Astrocyte of the cerebellum (primary cell): ENCODE results near the gene STARD7.

Experiments
- DNase-seq: peaks from one replicate; pipeline ENCODE4 v3.0.0-alpha.2; 2011; ENCODE audit warnings: low read depth
- H3K4me3 ChIP-seq: 2 replicates; pipeline ENCODE4 v1.5.1; 2011; ENCODE audit warnings: mild to moderate bottlenecking, low read depth, low read length, moderate library complexity
- in situ Hi-C: cut with HindIII; loops from 2 replicates; pipeline ENCODE4 v1.10.0; 2017; ENCODE audit warnings: low sequenced_read_pairs
- TF ChIP-seq, protein P1 (sequence below): IDR thresholded peaks from 2 replicates; pipeline ENCODE4 v1.5.1; 2012; ENCODE audit warnings: low read length, low read depth, moderate library complexity, mild to moderate bottlenecking; ENCODE audit errors: missing control alignments

Gene STARD7

DNA sequence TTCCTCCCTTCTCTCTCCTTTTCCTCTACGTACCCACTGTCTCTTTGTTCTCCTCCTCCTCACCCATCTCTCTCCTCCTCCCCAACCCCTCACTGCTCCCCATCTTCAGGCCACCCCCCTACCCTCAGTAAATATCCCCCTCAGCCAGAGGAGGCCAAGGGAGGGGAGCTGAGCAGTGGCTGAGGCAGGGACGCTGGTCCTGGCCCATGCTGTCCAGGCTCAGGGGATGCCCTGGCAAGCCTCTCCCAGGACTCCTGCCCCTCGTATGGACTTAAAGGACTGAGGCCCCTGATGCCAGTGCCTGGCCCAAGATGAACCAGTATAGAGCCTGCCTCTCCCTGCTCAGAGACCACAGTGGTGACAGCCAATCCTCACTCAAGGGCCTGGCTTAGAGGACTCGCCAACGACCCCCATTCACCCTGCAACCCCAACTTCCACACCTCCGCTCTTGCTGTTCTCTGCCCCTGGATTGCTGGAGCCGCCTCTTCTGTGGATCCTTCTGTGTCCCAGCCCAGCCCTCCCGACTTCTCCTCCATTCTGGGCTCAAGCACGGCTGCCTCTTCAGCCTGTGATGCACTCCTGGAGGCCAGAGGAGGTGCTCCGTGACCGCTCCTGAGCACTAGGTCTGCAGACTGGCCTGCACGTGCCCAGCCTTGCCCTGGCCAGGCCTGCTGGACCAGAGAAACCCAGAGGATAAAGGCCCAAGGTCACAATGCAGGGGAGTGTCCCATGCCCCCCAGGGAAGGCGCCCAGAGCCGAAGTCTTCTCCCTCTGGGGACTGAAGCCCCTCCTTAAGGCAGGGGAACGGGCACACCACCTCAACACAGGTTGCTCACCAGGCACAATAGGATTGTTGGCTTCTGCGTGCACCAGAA, 53.9 kb downstream of the STARD7 start:
- TF ChIP-seq, protein P1, sequence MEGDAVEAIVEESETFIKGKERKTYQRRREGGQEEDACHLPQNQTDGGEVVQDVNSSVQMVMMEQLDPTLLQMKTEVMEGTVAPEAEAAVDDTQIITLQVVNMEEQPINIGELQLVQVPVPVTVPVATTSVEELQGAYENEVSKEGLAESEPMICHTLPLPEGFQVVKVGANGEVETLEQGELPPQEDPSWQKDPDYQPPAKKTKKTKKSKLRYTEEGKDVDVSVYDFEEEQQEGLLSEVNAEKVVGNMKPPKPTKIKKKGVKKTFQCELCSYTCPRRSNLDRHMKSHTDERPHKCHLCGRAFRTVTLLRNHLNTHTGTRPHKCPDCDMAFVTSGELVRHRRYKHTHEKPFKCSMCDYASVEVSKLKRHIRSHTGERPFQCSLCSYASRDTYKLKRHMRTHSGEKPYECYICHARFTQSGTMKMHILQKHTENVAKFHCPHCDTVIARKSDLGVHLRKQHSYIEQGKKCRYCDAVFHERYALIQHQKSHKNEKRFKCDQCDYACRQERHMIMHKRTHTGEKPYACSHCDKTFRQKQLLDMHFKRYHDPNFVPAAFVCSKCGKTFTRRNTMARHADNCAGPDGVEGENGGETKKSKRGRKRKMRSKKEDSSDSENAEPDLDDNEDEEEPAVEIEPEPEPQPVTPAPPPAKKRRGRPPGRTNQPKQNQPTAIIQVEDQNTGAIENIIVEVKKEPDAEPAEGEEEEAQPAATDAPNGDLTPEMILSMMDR, result no peak
- DNase-seq, result no peak
- H3K4me3 ChIP-seq, result no peak overlapping the region
- in situ Hi-C loops, result loop anchor here (5.0 kb wide), 1 partner anchor 48 kb away; no protein-coding TSS in a partner anchor

DNA sequence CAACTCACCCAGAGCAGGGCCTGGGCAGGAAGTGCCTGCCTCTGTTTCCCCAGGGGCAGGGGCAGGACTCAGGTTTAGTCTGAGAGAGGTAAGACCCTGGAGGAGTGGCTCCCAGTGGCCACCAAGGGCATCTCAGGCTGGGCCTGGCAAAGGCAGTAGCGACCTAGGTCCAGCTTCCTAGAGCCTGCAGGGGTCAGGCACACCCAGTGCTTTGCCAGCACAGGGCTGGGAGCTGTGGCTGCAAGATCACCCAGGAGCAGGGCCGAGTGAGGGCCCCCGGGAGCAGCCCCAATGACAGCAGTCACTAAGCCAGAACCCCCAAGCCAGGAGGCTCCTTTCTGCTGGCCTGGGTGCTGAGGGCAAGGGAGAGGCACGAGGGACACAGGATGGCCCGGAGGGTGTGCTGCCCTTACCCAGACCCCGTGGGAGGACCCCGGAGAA, 54.6 kb downstream of the STARD7 start:
- H3K4me3 ChIP-seq, result no peak overlapping the region
- TF ChIP-seq, protein P1, result no peak
- no peak for DNase-seq
- in situ Hi-C loops, result no loop called here

DNA sequence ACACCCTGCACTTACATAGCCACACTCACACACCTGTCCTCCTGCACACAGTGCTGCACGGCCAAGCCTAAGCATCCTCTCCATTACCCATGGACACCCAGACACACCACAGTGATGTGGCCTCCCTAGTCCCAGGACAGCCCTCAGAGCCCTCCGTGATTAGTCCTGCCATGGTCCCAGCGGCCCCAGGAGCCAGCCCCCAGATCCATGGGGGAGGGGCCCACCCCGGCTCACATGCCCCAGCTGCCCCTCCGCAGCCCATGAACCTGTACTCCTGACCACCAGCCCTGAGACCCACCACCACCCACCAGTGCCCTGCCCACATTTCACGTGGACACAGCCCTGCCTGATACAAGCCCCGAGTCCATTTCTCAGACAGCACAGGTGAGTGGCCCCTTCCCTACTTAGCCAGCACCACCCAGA, 55.3 kb downstream of the STARD7 start:
- H3K4me3 ChIP-seq, result no peak overlapping the region
- in situ Hi-C loops, result no loop called here
- TF ChIP-seq, protein P1, result no peak
- DNase-seq, result no peak

DNA sequence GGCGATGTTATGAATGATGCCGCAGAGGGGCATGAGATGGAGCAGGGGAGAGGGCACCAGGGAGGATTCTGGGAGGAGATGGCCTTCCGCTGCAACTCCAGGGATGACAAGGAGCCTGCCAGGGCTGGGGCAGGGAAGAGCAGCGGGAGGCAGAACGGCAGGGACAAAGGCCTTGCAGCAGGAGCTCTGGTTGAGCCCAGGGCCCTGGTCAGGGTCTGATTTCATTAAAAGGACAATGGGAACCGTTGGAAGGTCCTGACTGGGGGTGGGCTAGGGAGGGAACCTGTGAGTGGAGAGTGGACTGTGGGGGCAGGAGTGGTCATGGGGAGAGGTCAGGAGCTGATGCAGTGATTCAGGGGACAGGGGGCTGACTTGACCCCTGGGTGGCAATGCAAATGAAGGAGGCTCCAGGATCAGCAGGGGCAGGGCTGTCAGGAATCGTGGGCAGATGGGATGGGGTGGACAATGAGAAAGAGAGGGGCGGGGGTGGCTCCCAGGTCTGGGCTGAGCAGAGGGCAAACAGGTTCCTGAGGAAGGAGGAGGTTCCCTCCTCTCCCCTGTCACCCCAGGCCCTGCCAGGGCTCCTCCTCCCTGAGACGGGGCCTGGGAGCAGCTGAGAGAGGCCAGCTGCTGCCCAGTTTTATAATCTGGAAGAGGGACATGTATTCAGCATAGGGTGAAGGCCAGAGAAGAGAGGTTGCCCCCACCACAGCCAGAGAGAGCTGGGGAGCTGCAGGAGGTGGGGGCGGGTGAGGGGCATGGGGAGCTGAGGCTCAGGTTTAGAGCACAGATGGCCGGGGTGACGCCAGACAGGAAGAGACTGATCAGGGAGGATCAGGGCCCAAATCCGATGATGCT, 56.1 kb downstream of the STARD7 start:
- in situ Hi-C loops, result no loop called here

DNA sequence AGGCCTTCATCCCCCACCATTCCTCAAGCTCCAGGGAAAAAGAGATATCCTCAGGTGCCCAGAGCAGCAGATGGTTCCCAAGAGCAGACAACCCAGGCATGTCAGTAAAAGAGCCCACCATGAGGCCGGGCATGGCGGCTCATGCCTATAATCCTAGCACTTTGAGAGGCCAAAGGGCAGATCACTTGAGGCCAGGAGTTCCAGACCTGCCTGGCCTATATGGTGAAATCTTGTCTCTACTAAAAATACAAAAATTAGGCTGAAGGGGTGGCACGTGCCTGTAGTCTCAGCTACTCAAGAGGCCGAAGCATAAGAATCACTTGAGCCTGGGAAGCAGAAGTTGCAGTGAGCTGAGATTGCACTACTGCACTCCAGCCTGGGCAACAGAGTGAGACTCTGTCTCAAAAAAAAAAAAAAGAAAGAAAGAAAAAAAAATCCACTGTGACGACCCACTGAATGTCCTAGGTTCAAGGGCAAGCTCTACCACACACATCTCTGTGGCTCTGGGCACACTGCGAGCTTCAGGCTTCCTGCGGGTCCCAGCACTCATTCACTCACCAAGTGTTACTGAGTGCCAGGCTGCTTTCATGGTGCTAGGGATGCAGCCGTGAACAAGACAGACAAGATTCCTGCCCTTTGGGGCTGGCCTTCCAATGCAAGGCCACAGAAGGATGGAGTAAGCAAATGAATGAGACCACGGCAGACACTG, 56.9 kb downstream of the STARD7 start:
- TF ChIP-seq, protein P1, result no peak
- in situ Hi-C loops, result no loop called here

More for the DNA sequence above, 56.1 kb downstream of the STARD7 start:
- TF ChIP-seq, protein P1, result no peak
- H3K4me3 ChIP-seq, result no peak overlapping the region
- DNase-seq, result no peak

More for the DNA sequence above, 56.9 kb downstream of the STARD7 start:
- DNase-seq, result no peak
- no peak overlapping the region for H3K4me3 ChIP-seq
